ENCODE results near the gene CALHM4.
A peak's percentile ranks its signal among the peaks of the same experiment; 100 is the strongest.

The CALHM4 gene

DNA sequence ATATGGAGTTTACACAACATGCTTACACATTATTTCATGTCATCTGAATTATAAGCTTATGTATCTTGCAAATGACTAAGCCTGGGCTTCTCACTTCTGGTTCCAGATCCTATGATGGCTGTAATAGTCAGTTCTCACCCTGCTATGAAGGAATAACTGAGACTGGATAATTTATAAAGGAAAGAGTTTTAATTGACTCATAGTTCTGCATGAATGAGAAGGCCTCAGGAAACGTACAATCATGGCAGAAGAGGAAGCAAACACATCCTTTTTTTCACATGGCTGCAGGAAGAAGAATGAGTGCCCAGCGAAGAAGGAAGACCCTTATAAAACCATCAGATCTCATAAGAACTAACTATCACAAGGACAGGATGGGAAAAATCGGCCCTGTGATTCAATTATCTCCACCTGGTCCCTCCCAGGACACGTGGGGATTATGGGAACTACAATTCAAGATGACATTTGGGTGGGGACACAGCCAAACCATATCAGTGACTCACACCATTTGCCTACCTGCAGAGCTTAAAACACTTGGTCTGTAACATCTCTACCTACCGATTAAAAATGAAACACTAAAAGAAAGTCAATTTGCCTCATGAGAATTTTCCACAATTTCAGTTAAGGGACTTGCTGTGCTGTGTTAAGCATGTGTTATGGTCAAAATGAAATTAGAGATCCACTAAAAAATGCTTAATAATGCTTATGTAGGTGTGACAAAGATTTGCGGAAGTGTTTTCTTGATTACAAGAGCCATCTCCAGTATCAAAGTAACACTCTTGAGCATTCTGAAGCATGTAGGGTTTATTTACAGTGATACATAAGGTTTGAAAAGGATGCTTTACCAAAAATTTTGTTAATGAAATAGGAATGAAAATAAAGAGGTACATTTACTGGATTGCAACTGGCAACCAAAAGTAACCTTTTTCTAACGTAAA, 15.5 kb downstream of the CALHM4 start:
- peaks cover 28% of the 10 kb centered on the region for H3K27me3 ChIP-seq
- no peak overlapping the region for H3K4me3 ChIP-seq (ENCODE audit: low read depth in 1 of 2, low read length in 1 of 2)
- no peaks in the 10 kb centered on the region for H3K9me3 ChIP-seq
- peak overlapping the region; percentile 60 for H3K27ac ChIP-seq
- peaks cover 36 to 42% of the 10 kb centered on the region in 2 experiments for H3K4me1 ChIP-seq (ENCODE audit: control insufficient read depth in 1 of 2, insufficient read depth in 1 of 2, low read depth in 1 of 2, low read length in 1 of 2)
- H3K36me3 ChIP-seq: no peaks in the 10 kb centered on the region
- TF ChIP-seq, protein P1, sequence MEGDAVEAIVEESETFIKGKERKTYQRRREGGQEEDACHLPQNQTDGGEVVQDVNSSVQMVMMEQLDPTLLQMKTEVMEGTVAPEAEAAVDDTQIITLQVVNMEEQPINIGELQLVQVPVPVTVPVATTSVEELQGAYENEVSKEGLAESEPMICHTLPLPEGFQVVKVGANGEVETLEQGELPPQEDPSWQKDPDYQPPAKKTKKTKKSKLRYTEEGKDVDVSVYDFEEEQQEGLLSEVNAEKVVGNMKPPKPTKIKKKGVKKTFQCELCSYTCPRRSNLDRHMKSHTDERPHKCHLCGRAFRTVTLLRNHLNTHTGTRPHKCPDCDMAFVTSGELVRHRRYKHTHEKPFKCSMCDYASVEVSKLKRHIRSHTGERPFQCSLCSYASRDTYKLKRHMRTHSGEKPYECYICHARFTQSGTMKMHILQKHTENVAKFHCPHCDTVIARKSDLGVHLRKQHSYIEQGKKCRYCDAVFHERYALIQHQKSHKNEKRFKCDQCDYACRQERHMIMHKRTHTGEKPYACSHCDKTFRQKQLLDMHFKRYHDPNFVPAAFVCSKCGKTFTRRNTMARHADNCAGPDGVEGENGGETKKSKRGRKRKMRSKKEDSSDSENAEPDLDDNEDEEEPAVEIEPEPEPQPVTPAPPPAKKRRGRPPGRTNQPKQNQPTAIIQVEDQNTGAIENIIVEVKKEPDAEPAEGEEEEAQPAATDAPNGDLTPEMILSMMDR (IDR thresholded peaks at IDR 0.05): no peak

DNA sequence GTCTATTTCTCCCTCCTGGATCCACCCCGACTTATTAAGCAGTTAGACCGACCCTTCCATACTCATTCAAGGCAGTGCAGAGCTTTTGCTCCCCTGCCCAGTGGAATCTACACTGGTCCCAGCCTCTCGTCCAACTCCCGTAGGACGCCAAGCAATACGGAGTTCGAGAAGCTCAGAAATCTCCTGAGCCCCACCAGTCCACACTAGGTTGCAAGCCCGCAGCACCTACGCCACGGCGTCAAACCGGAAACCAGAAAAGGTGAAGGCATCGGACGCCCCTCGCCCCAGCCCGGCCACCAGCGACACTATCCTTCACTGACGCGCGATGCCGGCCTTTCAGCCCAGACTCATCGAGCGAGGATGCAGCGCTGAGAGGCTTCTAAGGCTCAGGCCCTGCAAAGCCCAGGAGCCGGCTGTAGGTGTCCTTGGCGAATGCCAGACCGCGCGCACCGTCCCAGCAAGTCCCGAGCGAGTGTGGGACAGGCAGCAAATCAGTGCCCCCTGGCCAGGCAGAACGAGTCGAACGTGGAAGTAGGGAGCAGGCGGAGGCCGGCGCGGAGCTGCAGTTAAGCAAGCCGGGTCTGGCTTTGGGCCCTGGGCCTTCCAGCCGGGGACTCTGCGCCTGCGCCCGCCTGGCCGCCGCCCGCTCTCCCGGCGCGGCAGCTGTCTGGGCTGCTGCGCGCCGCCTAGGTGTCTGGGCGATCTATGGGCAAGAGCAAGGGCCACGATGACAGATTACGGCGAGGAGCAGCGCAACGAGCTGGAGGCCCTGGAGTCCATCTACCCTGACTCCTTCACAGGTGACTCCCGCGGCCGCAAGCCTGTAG, 17.5 kb downstream of the CALHM4 start, which contains the start of gene RWDD1:
Gene RWDD1, plus strand, starts transcription at position 649 of the 827 bp plus-strand sequence. Its CDS starts 79 bp downstream, at position 728.
- Histone ChIP-seq H3K4me3 (ENCODE audit: low read depth in 1 of 2, low read length in 1 of 2) (peak within 1 kb of the TSS; percentile 79 to 80), H3K36me3 (no peaks in the 10 kb centered on the region), H3K27ac (peak within 1 kb of the TSS; percentile 88), H3K9me3 (no peaks in the 10 kb centered on the region), H3K27me3 (peaks cover 8% of the 10 kb centered on the region), H3K4me1 (ENCODE audit: control insufficient read depth in 1 of 2, insufficient read depth in 1 of 2, low read depth in 1 of 2, low read length in 1 of 2) (peaks cover 36 to 42% of the 10 kb centered on the region in 2 experiments)
- TF ChIP-seq, protein P1 (IDR thresholded peaks at IDR 0.05): peak; percentile 59

DNA sequence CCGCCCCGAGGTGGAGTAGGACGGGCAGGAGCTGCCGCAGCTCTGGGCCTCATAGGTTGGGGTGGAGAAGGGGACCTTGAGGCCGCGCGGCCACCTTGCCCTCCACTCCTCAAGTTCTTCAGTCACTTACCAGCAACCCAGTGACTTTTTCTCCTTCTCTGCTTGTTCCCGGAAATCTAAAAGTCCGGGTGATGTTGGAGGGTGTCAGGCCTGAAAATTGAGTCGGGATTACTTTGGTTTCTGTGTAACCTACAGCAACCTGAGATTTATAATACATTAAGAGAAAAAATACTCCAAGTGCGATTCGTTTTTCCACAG, 18.1 kb downstream of the CALHM4 start:
- TF ChIP-seq, protein P1 (IDR thresholded peaks at IDR 0.05): no peak
- H3K4me1 ChIP-seq (ENCODE audit: control insufficient read depth in 1 of 2, insufficient read depth in 1 of 2, low read depth in 1 of 2, low read length in 1 of 2): peaks cover 36 to 42% of the 10 kb centered on the region in 2 experiments
- no peaks in the 10 kb centered on the region for H3K36me3 ChIP-seq
- H3K9me3 ChIP-seq: no peaks in the 10 kb centered on the region
- H3K4me3 ChIP-seq (ENCODE audit: low read depth in 1 of 2, low read length in 1 of 2): peak overlapping the region; percentile 79 to 80
- H3K27ac ChIP-seq: peak overlapping the region; percentile 88
- peaks cover 2% of the 10 kb centered on the region for H3K27me3 ChIP-seq

DNA sequence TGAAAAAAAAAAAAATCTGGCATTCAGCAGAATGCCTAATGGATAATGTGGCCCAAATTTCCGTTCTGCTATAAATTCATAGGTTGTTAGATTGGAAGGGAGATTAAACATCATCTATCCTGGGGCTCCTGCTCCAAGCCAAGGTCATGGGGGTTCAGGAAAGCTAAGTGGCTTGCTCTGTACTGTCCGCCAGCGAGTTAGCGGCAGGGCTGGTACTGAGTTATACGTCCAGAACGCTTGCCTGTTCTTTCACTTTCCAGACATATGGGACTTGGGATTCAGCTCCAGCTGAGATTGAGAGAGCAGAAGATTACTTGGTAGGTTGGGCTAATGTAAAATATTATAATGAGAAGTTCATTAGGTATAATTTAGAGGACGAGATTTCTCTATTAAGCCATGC, 18.6 kb downstream of the CALHM4 start:
- Histone ChIP-seq H3K27ac (peak overlapping the region; percentile 88), H3K36me3 (no peaks in the 10 kb centered on the region), H3K4me1 (ENCODE audit: control insufficient read depth in 1 of 2, insufficient read depth in 1 of 2, low read depth in 1 of 2, low read length in 1 of 2) (peaks cover 36 to 42% of the 10 kb centered on the region in 2 experiments), H3K4me3 (ENCODE audit: low read depth in 1 of 2, low read length in 1 of 2) (peak overlapping the region; percentile 79 to 80), H3K27me3 (no peaks in the 10 kb centered on the region), H3K9me3 (no peaks in the 10 kb centered on the region)
- TF ChIP-seq, protein P1 (IDR thresholded peaks at IDR 0.05): no peak

DNA sequence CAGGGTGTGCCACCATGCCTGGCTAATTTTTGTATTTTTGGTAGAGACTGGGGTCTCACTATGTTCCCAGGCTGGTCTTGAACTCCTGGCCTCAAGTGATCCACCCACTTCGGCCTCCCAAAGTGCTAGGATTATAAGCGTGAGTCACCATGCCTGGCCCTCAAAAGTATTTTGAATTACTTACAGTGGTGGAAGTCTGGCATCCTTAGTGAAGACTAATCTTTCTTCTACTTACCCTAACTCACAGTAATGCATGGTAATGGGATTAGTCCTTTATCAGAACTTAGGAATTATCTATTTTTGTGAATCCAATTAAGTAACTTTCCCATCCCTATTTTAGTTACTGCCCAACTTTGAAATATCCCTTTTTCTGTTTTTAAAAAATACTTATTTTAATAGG, 21.7 kb downstream of the CALHM4 start:
- Histone ChIP-seq H3K4me3 (ENCODE audit: low read depth in 1 of 2, low read length in 1 of 2) (no peak overlapping the region), H3K4me1 (ENCODE audit: control insufficient read depth in 1 of 2, insufficient read depth in 1 of 2, low read depth in 1 of 2, low read length in 1 of 2) (peaks cover 22 to 25% of the 10 kb centered on the region in 2 experiments), H3K36me3 (no peaks in the 10 kb centered on the region), H3K9me3 (no peaks in the 10 kb centered on the region), H3K27me3 (no peaks in the 10 kb centered on the region), H3K27ac (no peak overlapping the region)
- TF ChIP-seq, protein P1 (IDR thresholded peaks at IDR 0.05): no peak
